ENCODE results near the gene SPATS1.

DNA sequence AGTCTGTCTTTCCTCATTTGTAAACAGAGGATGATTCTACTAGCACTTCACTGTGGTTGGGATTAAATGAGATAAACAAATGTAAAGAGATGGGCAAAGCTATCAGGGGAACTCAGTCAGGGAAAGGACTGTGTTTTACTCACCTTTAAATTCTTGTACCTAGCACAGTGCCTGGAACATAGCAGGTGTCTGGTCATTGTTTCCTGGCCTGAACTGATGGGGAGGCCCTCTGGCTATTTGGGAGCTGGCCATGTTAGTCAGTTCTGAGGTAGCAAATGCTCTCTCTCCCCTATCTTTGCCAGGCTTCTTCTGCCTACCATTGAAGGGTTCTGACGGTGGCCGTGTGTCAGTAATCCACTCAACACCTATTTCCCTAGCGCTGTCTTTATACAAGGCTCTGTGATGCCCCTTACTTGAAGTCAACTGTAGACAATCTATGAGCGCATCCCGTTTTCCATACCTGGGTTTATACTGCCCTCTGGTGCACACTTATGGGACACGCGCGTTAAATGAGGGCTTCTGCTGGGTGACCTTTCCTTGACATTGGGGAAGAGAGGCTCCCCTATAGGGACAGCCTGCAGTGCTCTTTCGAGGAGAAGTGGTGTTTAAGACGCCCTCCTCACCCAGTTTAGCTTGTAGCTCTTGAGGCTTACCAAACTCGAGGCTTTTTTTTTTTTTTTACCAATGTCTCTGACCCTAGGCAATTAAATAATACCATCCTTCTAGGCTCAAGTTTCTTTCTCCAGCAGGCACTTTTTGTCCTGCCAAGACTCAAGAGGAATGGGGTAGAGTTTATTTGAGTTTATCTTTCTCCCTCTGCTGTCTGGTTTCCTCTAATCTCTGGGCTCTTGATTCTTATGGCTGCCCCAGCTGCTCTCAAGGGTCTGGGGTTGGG, 4.0 kb upstream of the SPATS1 start:
- TF ChIP-seq, protein P1, sequence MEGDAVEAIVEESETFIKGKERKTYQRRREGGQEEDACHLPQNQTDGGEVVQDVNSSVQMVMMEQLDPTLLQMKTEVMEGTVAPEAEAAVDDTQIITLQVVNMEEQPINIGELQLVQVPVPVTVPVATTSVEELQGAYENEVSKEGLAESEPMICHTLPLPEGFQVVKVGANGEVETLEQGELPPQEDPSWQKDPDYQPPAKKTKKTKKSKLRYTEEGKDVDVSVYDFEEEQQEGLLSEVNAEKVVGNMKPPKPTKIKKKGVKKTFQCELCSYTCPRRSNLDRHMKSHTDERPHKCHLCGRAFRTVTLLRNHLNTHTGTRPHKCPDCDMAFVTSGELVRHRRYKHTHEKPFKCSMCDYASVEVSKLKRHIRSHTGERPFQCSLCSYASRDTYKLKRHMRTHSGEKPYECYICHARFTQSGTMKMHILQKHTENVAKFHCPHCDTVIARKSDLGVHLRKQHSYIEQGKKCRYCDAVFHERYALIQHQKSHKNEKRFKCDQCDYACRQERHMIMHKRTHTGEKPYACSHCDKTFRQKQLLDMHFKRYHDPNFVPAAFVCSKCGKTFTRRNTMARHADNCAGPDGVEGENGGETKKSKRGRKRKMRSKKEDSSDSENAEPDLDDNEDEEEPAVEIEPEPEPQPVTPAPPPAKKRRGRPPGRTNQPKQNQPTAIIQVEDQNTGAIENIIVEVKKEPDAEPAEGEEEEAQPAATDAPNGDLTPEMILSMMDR (conservative IDR thresholded peaks at IDR 0.05; ENCODE audit: low read length) = peak; percentile 85
- no peak for TF ChIP-seq EZH2phosphoT487 (IDR thresholded peaks at IDR 0.05; ENCODE audit: borderline replicate concordance)

Measured in Loucy (cell line).